Epithelial cell of alveolus of lung (primary cell): ENCODE measurements around the gene OR4D5. TPM values are rescaled to one million over a fixed set of nuclear protein-coding genes. Genes with fewer than 3 reads are reported as not detected.

ENCODE experiments used
- total RNA-seq: library from RNA; depleted of rRNA; stranded (reverse); fragments of >200 nt; gene quantifications from 2 replicates; pipeline ENCODE4 v1.2.1, GENCODE V29; 2015

The OR4D5 gene
- total RNA-seq = not detected in 2 replicates

GRCh38 chr11:123939317-123939716, at the start of gene OR4D5:
Gene OR4D5 (plus strand): TSS chr11:123939617. CDS start chr11:123939617, 0 bp downstream.

GRCh38 chr11:123901867-123902266, 37.5 kb upstream of the OR4D5 start, which contains the start of gene OR8D4:
Gene OR8D4 (plus strand): TSS chr11:123902167. CDS start chr11:123906432, 4,265 bp downstream.

GRCh38 chr11:123943738-123944137, 4.3 kb downstream of the OR4D5 start, which contains the start of gene OR6T1:
Gene OR6T1 (minus strand): TSS chr11:123943838. CDS start chr11:123943838, 0 bp downstream.

GRCh38 chr11:123977731-123978347, 38.4 kb downstream of the OR4D5 start, which contains the start of gene OR10S1:
Gene OR10S1 (minus strand): TSS chr11:123977781. CDS start chr11:123977664, 117 bp downstream.

Other genes starting within 250 kb of the OR4D5 start
- gene ZNF202, start 198.0 kb upstream of the OR4D5 start, total RNA-seq = 2.2 and 6.3 TPM in 2 replicates
- gene OR6X1, start 185.1 kb upstream of the OR4D5 start, total RNA-seq = not detected in 2 replicates
- not detected in 2 replicates for gene OR6M1, start 133.3 kb upstream of the OR4D5 start, total RNA-seq
- not detected in 2 replicates for gene TMEM225, start 53.9 kb upstream of the OR4D5 start, total RNA-seq
- not detected in 2 replicates for gene OR8D4, start 37.5 kb upstream of the OR4D5 start, total RNA-seq
- not detected in 2 replicates for gene OR6T1, start 4.2 kb downstream of the OR4D5 start, total RNA-seq
- gene OR10S1, start 38.2 kb downstream of the OR4D5 start, total RNA-seq = not detected in 2 replicates
- not detected in 2 replicates for gene OR10G6, start 55.5 kb downstream of the OR4D5 start, total RNA-seq
- gene OR10G4, start 73.4 kb downstream of the OR4D5 start, total RNA-seq = not detected in 2 replicates
- gene OR10G9, start 83.4 kb downstream of the OR4D5 start, total RNA-seq = not detected in 2 replicates
- gene OR10G8, start 87.2 kb downstream of the OR4D5 start, total RNA-seq = not detected in 2 replicates
- not detected in 2 replicates for gene OR10G7, start 101.7 kb downstream of the OR4D5 start, total RNA-seq
- gene VWA5A, start 175.8 kb downstream of the OR4D5 start, total RNA-seq = 65.7 and 134 TPM in 2 replicates
- not detected in 2 replicates for gene OR10D3, start 243.7 kb downstream of the OR4D5 start, total RNA-seq